ENCODE results near the gene CXCR2. TPM values are rescaled to one million over a fixed set of nuclear protein-coding genes. Genes with fewer than 3 reads are reported as not detected.

CXCR2 gene
- total and polyA plus RNA-seq, 2 experiments from 2014 or later = 0.52 to 1.6 TPM

DNA sequence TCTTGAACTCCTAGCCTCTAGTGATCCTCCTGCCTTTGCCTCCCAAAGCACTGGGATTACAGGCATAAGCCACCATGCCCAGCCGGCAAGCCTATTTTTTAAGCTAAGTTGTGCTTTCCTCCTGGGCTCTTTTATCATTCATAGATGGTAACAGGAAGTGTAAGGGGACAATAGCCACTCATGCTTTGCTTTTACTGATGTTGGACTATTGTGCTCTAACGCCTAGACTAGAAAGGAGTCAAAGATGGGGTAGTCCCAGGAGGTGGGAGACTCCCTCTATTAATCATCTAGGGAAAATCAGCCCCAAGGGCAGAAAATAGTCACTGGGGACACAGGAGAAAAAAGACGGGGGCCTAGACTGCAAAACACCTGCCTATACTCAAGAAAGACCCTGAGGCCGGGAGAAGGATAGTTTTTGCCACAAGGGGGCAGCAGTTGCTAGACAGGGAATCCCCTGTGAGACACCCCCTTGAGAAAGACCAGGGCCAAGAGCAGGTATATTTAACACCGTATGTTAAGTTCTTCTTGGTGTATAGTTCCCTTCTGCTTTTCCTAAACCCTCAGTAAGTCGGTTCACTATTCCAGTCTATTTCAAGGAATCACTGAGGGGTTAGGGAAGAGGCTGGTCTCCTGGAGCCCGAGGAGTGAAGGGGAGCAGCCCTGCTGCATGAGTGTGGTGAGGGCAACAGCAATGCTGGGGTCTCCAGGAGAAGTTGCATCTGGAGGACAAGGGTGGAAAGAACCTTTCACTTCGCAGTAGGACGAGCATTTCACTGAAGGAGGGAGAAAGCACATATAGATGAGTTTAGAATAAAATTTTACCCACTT is 43.0 kb downstream of the CXCR2 start:
- peaks cover 10% of the 10 kb centered on the region for H3K4me1 ChIP-seq (ENCODE audit: insufficient read depth)

GRCh38 chr2:218169757-218170546 is 44.1 kb downstream of the CXCR2 start:
- no peak for ATAC-seq
- no peak overlapping the region for H3K4me3 Mint-ChIP-seq
- TF ChIP-seq ZNF331 (CRISPR knock-in tag; IDR thresholded peaks at IDR 0.05; ENCODE audit: low read depth) = no peak
- TF ChIP-seq, protein P1, sequence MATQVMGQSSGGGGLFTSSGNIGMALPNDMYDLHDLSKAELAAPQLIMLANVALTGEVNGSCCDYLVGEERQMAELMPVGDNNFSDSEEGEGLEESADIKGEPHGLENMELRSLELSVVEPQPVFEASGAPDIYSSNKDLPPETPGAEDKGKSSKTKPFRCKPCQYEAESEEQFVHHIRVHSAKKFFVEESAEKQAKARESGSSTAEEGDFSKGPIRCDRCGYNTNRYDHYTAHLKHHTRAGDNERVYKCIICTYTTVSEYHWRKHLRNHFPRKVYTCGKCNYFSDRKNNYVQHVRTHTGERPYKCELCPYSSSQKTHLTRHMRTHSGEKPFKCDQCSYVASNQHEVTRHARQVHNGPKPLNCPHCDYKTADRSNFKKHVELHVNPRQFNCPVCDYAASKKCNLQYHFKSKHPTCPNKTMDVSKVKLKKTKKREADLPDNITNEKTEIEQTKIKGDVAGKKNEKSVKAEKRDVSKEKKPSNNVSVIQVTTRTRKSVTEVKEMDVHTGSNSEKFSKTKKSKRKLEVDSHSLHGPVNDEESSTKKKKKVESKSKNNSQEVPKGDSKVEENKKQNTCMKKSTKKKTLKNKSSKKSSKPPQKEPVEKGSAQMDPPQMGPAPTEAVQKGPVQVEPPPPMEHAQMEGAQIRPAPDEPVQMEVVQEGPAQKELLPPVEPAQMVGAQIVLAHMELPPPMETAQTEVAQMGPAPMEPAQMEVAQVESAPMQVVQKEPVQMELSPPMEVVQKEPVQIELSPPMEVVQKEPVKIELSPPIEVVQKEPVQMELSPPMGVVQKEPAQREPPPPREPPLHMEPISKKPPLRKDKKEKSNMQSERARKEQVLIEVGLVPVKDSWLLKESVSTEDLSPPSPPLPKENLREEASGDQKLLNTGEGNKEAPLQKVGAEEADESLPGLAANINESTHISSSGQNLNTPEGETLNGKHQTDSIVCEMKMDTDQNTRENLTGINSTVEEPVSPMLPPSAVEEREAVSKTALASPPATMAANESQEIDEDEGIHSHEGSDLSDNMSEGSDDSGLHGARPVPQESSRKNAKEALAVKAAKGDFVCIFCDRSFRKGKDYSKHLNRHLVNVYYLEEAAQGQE (IDR thresholded peaks at IDR 0.05; ENCODE audit: unreplicated experiment) = no peak
- no peak for TF ChIP-seq ZNF462 (CRISPR knock-in tag; IDR thresholded peaks at IDR 0.05)

More for the DNA sequence above, 43.0 kb downstream of the CXCR2 start:
- DNase-seq (ENCODE audit: low spot score) (peak; percentile 91), ATAC-seq (peak; percentile 98)
- Mint-ChIP-seq H3K36me3 (ENCODE audit: low read depth) (no peaks in the 10 kb centered on the region), H3K4me1 (peaks cover 13% of the 10 kb centered on the region), H3K27ac (no peak overlapping the region), H3K27me3 (ENCODE audit: insufficient read depth, low read depth, poor library complexity) (peaks cover 3% of the 10 kb centered on the region), H3K4me3 (no peak overlapping the region), H3K9me3 (no peaks in the 10 kb centered on the region; the same call in 2 of the 3 replicates)
- no peak overlapping the region for H3K4me2 ChIP-seq
- no peak overlapping the region for H3K4me3 ChIP-seq
- no peaks in the 10 kb centered on the region for H3F3A ChIP-seq (replicated peaks; ENCODE audit: low read depth)
- H3K36me3 ChIP-seq (ENCODE audit: insufficient read depth) = no peaks in the 10 kb centered on the region
- H2AFZ ChIP-seq = peak overlapping the region; percentile 1; the same call in 1 of the 2 replicates
- H3K9me2 ChIP-seq (ENCODE audit: insufficient read depth) = peaks cover 14% of the 10 kb centered on the region; the same call in 1 of the 2 replicates
- TF ChIP-seq STAT1 (IDR thresholded peaks at IDR 0.05; ENCODE audit: unreplicated experiment) (no peak), ZNF114 (CRISPR knock-in tag; IDR thresholded peaks at IDR 0.05) (no peak)
- TF ChIP-seq, protein P2, sequence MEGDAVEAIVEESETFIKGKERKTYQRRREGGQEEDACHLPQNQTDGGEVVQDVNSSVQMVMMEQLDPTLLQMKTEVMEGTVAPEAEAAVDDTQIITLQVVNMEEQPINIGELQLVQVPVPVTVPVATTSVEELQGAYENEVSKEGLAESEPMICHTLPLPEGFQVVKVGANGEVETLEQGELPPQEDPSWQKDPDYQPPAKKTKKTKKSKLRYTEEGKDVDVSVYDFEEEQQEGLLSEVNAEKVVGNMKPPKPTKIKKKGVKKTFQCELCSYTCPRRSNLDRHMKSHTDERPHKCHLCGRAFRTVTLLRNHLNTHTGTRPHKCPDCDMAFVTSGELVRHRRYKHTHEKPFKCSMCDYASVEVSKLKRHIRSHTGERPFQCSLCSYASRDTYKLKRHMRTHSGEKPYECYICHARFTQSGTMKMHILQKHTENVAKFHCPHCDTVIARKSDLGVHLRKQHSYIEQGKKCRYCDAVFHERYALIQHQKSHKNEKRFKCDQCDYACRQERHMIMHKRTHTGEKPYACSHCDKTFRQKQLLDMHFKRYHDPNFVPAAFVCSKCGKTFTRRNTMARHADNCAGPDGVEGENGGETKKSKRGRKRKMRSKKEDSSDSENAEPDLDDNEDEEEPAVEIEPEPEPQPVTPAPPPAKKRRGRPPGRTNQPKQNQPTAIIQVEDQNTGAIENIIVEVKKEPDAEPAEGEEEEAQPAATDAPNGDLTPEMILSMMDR (conservative IDR thresholded peaks at IDR 0.05; ENCODE audit: low read depth in 2 of 2) = peak; percentile 84 to 95
- H3K27ac ChIP-seq (ENCODE audit: low read depth) = no peak overlapping the region
- no peaks in the 10 kb centered on the region for H3K79me2 ChIP-seq (replicated peaks; ENCODE audit: insufficient read depth)
- no peaks in the 10 kb centered on the region for H3K27me3 ChIP-seq (ENCODE audit: insufficient read depth)
- H4K20me1 ChIP-seq (replicated peaks; ENCODE audit: insufficient read depth) = no peaks in the 10 kb centered on the region

More at GRCh38 chr2:218169757-218170546, 44.1 kb downstream of the CXCR2 start:
- Histone ChIP-seq H3K27ac (ENCODE audit: low read depth) (no peak overlapping the region), H3K4me1 (ENCODE audit: insufficient read depth) (peaks cover 10% of the 10 kb centered on the region), H3K9me2 (ENCODE audit: insufficient read depth) (peaks cover 10% of the 10 kb centered on the region; the same call in 1 of the 2 replicates), H2AFZ (no peak overlapping the region), H3K36me3 (ENCODE audit: insufficient read depth) (no peaks in the 10 kb centered on the region), H3K79me2 (replicated peaks; ENCODE audit: insufficient read depth) (no peaks in the 10 kb centered on the region), H3F3A (replicated peaks; ENCODE audit: low read depth) (no peaks in the 10 kb centered on the region), H3K4me3 (no peak overlapping the region), H4K20me1 (replicated peaks; ENCODE audit: insufficient read depth) (no peaks in the 10 kb centered on the region), H3K27me3 (ENCODE audit: insufficient read depth) (no peaks in the 10 kb centered on the region), H3K4me2 (no peak overlapping the region)
- Mint-ChIP-seq H3K4me1 (peaks cover 13% of the 10 kb centered on the region), H3K9me3 (no peaks in the 10 kb centered on the region), H3K36me3 (ENCODE audit: low read depth) (no peaks in the 10 kb centered on the region), H3K27ac (no peak overlapping the region), H3K27me3 (ENCODE audit: insufficient read depth, low read depth, poor library complexity) (peaks cover 3% of the 10 kb centered on the region)
- DNase-seq (ENCODE audit: low spot score) = no peak

Data from GM23338 (cell line).